ENCODE data around the gene OPA3.
"Not testable (repeated sequence)": the region's sequence is repeated elsewhere in the genome, so short reads cannot be mapped to it uniquely, and the experiment has no call there.

OPA3 gene

DNA sequence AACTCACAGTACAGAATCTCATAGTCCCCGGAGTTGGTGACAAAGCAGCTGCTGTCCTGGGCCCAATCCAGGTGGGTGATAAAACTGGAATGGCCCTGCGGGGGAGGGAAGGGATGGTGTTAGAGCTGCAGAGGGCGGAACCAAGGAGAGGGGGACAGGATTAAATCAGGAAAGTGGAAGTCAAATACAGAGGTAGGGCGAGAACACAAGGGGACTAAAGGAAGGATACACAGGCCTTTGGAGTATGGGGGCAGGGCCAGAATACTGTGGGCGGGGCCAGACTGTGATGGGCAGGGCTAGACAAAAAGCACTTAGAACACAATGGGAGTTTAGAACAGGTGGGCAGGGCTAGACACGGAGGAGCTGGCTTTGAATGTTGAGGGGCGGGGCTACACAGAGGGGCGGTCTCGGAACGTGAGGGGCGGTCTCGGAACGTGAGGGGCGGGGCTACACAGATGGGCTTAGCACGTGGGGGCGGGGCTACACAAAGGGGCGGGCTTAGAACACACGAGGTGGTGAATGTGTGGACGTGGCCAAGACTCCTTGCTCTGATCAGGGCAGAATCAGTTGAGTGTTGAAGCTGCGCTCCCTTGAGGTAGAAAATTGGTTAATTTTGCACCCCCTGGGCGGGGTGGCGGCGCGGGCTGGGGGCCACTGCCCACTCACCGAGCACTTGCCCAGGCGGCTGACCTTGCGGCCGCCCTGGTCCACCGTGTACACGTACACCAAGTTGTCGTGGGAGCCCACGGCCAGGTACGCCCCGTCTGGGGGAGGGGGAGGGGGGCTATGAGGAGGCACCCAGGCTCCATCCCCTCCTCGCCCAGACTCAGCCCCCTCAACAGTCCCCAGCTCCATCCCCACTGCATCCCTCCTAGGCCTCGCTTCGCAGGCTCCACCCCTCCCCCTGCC, 31.4 kb upstream of the OPA3 start:
- H3K27ac ChIP-seq: no peak overlapping the region
- no peaks in the 10 kb centered on the region for H3K27me3 ChIP-seq (ENCODE audit: insufficient read depth, low read depth)
- H3K36me3 ChIP-seq (ENCODE audit: insufficient read depth): no peaks in the 10 kb centered on the region
- H3K4me3 ChIP-seq (IDR thresholded peaks at IDR 0.05; ENCODE audit: insufficient read depth, low read depth, low read length): no peak overlapping the region
- H2AFZ ChIP-seq (ENCODE audit: low read depth): no peak overlapping the region; the same call in 1 of the 2 replicates
- H3K4me2 ChIP-seq: 0 out of 2 replicates have a peak overlapping the region, but pooled peaks have one; percentile 27
- peaks cover 30% of the 10 kb centered on the region for H3K4me1 ChIP-seq (ENCODE audit: low read depth, poor library complexity, severe bottlenecking)
- no peaks in the 10 kb centered on the region for H3K79me2 ChIP-seq (ENCODE audit: insufficient read depth, low read depth)
- no peak overlapping the region for H3K9ac ChIP-seq
- TF ChIP-seq, protein P1, sequence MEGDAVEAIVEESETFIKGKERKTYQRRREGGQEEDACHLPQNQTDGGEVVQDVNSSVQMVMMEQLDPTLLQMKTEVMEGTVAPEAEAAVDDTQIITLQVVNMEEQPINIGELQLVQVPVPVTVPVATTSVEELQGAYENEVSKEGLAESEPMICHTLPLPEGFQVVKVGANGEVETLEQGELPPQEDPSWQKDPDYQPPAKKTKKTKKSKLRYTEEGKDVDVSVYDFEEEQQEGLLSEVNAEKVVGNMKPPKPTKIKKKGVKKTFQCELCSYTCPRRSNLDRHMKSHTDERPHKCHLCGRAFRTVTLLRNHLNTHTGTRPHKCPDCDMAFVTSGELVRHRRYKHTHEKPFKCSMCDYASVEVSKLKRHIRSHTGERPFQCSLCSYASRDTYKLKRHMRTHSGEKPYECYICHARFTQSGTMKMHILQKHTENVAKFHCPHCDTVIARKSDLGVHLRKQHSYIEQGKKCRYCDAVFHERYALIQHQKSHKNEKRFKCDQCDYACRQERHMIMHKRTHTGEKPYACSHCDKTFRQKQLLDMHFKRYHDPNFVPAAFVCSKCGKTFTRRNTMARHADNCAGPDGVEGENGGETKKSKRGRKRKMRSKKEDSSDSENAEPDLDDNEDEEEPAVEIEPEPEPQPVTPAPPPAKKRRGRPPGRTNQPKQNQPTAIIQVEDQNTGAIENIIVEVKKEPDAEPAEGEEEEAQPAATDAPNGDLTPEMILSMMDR (conservative IDR thresholded peaks at IDR 0.05; ENCODE audit: low read depth, low read length): no peak
- H4K20me1 ChIP-seq (ENCODE audit: insufficient read depth): no peaks in the 10 kb centered on the region

DNA sequence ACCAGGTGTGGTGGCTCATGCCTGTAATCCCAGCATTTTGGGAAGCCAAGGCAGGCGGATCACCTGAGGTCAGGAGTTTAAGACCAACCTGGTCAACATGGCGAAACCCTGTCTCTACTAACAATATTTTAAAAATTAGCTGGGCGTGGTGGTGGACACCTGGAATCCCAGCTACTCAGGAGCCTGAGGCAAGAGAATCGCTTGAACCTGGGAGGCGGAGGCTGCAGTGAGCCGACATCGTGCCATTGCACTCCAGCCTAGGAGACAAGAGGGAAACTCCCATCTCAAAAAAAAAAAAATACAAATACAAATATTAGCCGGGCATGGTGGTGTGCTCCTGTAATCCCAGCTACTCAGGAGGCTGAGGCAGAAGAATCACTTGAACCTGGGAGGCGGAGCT, 30.5 kb upstream of the OPA3 start:
- not testable (repeated sequence) for H3K4me3 ChIP-seq (IDR thresholded peaks at IDR 0.05; ENCODE audit: insufficient read depth, low read depth, low read length); H3K36me3 ChIP-seq (ENCODE audit: insufficient read depth); H4K20me1 ChIP-seq (ENCODE audit: insufficient read depth); H2AFZ ChIP-seq (ENCODE audit: low read depth); H3K27me3 ChIP-seq (ENCODE audit: insufficient read depth, low read depth); H3K9ac ChIP-seq; H3K79me2 ChIP-seq (ENCODE audit: insufficient read depth, low read depth)
- Histone ChIP-seq H3K4me1 (ENCODE audit: low read depth, poor library complexity, severe bottlenecking) (peaks cover 30% of the 10 kb centered on the region), H3K4me2 (peak overlapping the region; percentile 57; the same call in 1 of the 2 replicates), H3K27ac (peak overlapping the region; percentile 84)

DNA sequence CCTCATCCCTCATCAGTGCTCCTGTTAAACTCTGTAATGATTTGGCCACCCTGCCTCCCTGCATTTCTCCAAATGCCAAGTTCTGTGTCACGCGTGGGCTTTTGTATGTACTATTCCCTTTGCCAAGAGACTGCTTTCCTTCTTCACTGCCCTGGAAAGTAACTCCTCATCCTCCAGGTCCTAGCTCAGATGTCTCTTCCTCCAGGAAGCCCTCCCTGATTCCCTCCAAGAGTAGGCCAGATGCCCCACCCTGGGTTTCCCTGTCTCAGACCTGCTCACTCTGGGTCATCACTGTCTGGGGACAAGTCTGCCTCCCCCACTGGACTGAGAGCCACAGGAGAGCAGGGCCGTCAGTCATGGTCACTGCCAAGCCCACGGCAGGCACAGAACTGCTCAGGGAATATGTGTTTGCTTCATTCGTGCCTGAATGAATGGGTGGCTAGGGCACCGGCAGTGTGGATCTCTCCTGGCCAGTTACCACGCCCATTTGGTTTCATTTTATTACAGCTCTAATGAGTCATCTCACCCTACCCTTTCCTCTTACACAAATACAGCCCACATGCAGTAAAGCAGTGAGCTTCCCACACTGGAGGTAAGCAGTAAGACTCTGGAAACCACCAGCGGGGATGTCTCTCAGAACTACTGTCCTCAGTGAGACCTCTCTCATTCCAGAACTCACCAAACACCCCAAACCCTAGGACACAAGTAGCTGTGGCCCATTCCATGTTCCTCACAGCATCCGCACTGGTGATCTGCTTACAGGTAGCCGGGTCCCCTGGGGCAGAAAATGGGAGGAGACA, 29.5 kb upstream of the OPA3 start:
- Histone ChIP-seq H3K9ac (peak overlapping the region; percentile 31; the same call in 1 of the 2 replicates), H3K27me3 (ENCODE audit: insufficient read depth, low read depth) (no peaks in the 10 kb centered on the region), H3K27ac (peak overlapping the region; percentile 84), H3K79me2 (ENCODE audit: insufficient read depth, low read depth) (no peaks in the 10 kb centered on the region), H2AFZ (ENCODE audit: low read depth) (no peak overlapping the region), H3K4me3 (IDR thresholded peaks at IDR 0.05; ENCODE audit: insufficient read depth, low read depth, low read length) (no peak overlapping the region), H3K4me1 (ENCODE audit: low read depth, poor library complexity, severe bottlenecking) (peaks cover 30% of the 10 kb centered on the region), H3K36me3 (ENCODE audit: insufficient read depth) (no peaks in the 10 kb centered on the region), H3K4me2 (peak overlapping the region; percentile 57), H4K20me1 (ENCODE audit: insufficient read depth) (no peaks in the 10 kb centered on the region)
- TF ChIP-seq, protein P1 (conservative IDR thresholded peaks at IDR 0.05; ENCODE audit: low read depth, low read length): no peak

DNA sequence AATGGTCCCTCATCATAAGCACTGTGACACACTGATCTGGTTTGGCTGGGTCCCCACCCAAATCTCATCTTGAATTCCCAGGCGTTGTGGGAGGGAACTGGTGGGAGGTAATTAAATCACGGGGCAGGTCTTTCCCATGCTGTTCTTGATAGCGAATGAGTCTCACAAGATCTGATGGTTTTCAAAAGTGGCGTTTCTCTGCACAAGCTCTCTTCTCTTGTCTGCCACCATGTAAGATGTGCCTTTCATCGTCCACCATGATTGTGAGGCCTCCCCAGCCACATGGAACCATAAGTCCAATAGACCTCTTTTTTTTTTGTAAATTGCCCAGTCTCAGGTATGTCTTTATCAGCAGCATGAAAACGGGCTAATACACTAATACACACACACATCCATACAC, 24.3 kb upstream of the OPA3 start:
- Histone ChIP-seq H3K27ac (no peak overlapping the region), H3K36me3 (ENCODE audit: insufficient read depth) (no peaks in the 10 kb centered on the region), H4K20me1 (ENCODE audit: insufficient read depth) (no peaks in the 10 kb centered on the region), H3K4me3 (IDR thresholded peaks at IDR 0.05; ENCODE audit: insufficient read depth, low read depth, low read length) (no peak overlapping the region), H3K27me3 (ENCODE audit: insufficient read depth, low read depth) (no peaks in the 10 kb centered on the region), H3K79me2 (ENCODE audit: insufficient read depth, low read depth) (no peaks in the 10 kb centered on the region), H2AFZ (ENCODE audit: low read depth) (no peak overlapping the region), H3K4me2 (no peak overlapping the region), H3K4me1 (ENCODE audit: low read depth, poor library complexity, severe bottlenecking) (peaks cover 9% of the 10 kb centered on the region), H3K9ac (no peak overlapping the region)
- TF ChIP-seq, protein P1 (conservative IDR thresholded peaks at IDR 0.05; ENCODE audit: low read depth, low read length): no peak
